Mesenchymal stem cell (in vitro differentiated cells and primary cell): ENCODE results near the gene ST3GAL4. TPM values are rescaled to one million over a fixed set of nuclear protein-coding genes. Genes with fewer than 3 reads are reported as not detected.

Experiments
- DNase-seq: peaks from one replicate; pipeline ENCODE4 v3.0.0-alpha.2; 2013
- H2AFZ ChIP-seq: one replicate; pipeline ENCODE4 v1.6.1; 2013; ENCODE audit warnings: low read depth, mild to moderate bottlenecking, control low read depth, inconsistent platforms, low read length, moderate library complexity
- H2AK5ac ChIP-seq: 2 replicates; pipeline ENCODE4 v1.6.1; 2013; ENCODE audit warnings: low read length, moderate library complexity, mild to moderate bottlenecking, inconsistent platforms; ENCODE audit not compliant: severe bottlenecking
- H2BK120ac ChIP-seq: one replicate; pipeline ENCODE4 v1.6.1; 2013; ENCODE audit warnings: low read depth, mild to moderate bottlenecking, inconsistent platforms, low read length, moderate library complexity
- H2BK12ac ChIP-seq, 2 experiments: one replicate each; pipeline ENCODE4 v1.6.1; 2013; ENCODE audit warnings: inconsistent platforms in 2 of 2, low read length in 2 of 2, mild to moderate bottlenecking in 2 of 2, moderate library complexity in 2 of 2, control low read depth in 1 of 2
- H2BK15ac ChIP-seq: one replicate; pipeline ENCODE4 v1.6.1; 2013; ENCODE audit warnings: mild to moderate bottlenecking, low read depth, inconsistent platforms; ENCODE audit not compliant: poor library complexity, severe bottlenecking
- H2BK5ac ChIP-seq: 2 replicates; pipeline ENCODE4 v1.6.1; 2013; ENCODE audit warnings: low read depth, mild to moderate bottlenecking, low read length, control low read depth, inconsistent platforms; ENCODE audit not compliant: poor library complexity, severe bottlenecking
- H3K14ac ChIP-seq, 2 experiments: one replicate each; pipeline ENCODE4 v1.6.1; 2013; ENCODE audit warnings: inconsistent platforms in 2 of 2, low read length in 2 of 2, control low read depth in 1 of 2, mild to moderate bottlenecking in 1 of 2, moderate library complexity in 1 of 2
- H3K18ac ChIP-seq, 2 experiments: one replicate each; pipeline ENCODE4 v1.6.1; 2013; ENCODE audit warnings: inconsistent platforms in 2 of 2, low read length in 2 of 2, control low read depth in 1 of 2, low read depth in 1 of 2, mild to moderate bottlenecking in 1 of 2
- H3K23ac ChIP-seq, 2 experiments: one replicate each; pipeline ENCODE4 v1.6.1; 2013; ENCODE audit warnings: inconsistent platforms in 2 of 2, low read length in 2 of 2, mild to moderate bottlenecking in 2 of 2, moderate library complexity in 2 of 2, control low read depth in 1 of 2
- H3K27ac ChIP-seq: 2 replicates; pipeline ENCODE4 v1.5.1; 2013; ENCODE audit warnings: mild to moderate bottlenecking, moderate library complexity, low read length, control low read depth, inconsistent platforms; ENCODE audit not compliant: poor library complexity, severe bottlenecking
- H3K27me3 ChIP-seq, 2 experiments: 2 replicates each; pipeline versions ENCODE4 v1.6.1 to v1.7.0; 2013; ENCODE audit warnings: low read length in 2 of 2, mild to moderate bottlenecking in 2 of 2, moderate library complexity in 2 of 2, control low read depth in 1 of 2, inconsistent platforms in 1 of 2; ENCODE audit not compliant: control insufficient read depth in 1 of 2, insufficient read depth in 1 of 2
- H3K36me3 ChIP-seq, 2 experiments: 2 replicates each; pipeline versions ENCODE4 v1.6.1 to v1.7.0; 2013; ENCODE audit warnings: low read length in 2 of 2, control low read depth in 1 of 2, inconsistent platforms in 1 of 2, low read depth in 1 of 2, mild to moderate bottlenecking in 1 of 2; ENCODE audit not compliant: insufficient read depth in 2 of 2, control insufficient read depth in 1 of 2
- H3K4ac ChIP-seq, 2 experiments: one replicate each; pipeline ENCODE4 v1.6.1; 2013; ENCODE audit warnings: inconsistent platforms in 2 of 2, low read length in 2 of 2, mild to moderate bottlenecking in 2 of 2, moderate library complexity in 2 of 2, control low read depth in 1 of 2, low read depth in 1 of 2
- H3K4me1 ChIP-seq: 2 replicates; pipeline ENCODE4 v1.6.1; 2013; ENCODE audit warnings: low read depth, low read length, control low read depth; ENCODE audit not compliant: control insufficient read depth, insufficient read depth
- H3K4me2 ChIP-seq: 2 replicates; pipeline ENCODE4 v1.6.1; 2013; ENCODE audit warnings: low read length, mild to moderate bottlenecking, inconsistent platforms; ENCODE audit not compliant: poor library complexity, severe bottlenecking
- H3K4me3 ChIP-seq, 2 experiments: 2 replicates each; pipeline versions ENCODE4 v1.5.1 to v1.7.0; 2013; ENCODE audit warnings: low read length in 2 of 2, mild to moderate bottlenecking in 2 of 2, control low read depth in 1 of 2, low read depth in 1 of 2; ENCODE audit not compliant: insufficient read depth in 1 of 2
- H3K79me1 ChIP-seq: replicated peaks from 2 replicates; pipeline ENCODE4 v1.6.1; 2013; ENCODE audit warnings: mild to moderate bottlenecking, control low read depth, low read length, inconsistent platforms; ENCODE audit not compliant: poor library complexity, severe bottlenecking
- H3K9ac ChIP-seq: 2 replicates; pipeline ENCODE4 v1.7.0; 2013; ENCODE audit warnings: mild to moderate bottlenecking, low read length, moderate library complexity
- H3K9me3 ChIP-seq: 2 replicates; pipeline ENCODE4 v1.7.0; 2013; ENCODE audit warnings: mild to moderate bottlenecking, low read length; ENCODE audit not compliant: control insufficient read depth
- H4K8ac ChIP-seq: one replicate; pipeline ENCODE4 v1.6.1; 2013; ENCODE audit warnings: inconsistent platforms, mild to moderate bottlenecking, low read length, moderate library complexity
- H4K91ac ChIP-seq: one replicate; pipeline ENCODE4 v1.6.1; 2013; ENCODE audit warnings: mild to moderate bottlenecking, low read length, inconsistent platforms
- WGBS: methylation state at CpG from one replicate; pipeline ENCODE4 v1.1.7; 2013; ENCODE audit warnings: mixed read lengths; 5-methylcytosine and 5-hydroxymethylcytosine counted together
- polyA plus RNA-seq, 2 experiments: library from polyadenylated mRNA; stranded (reverse); fragments of 200-250 nt; gene quantifications; one replicate each; pipeline ENCODE4 v1.2.3, GENCODE V29; 2013

Gene ST3GAL4
- polyA plus RNA-seq (2013, experiment 1 of 2), result 11.1 TPM
- 11.5 TPM for polyA plus RNA-seq (2013, experiment 2 of 2)

DNA sequence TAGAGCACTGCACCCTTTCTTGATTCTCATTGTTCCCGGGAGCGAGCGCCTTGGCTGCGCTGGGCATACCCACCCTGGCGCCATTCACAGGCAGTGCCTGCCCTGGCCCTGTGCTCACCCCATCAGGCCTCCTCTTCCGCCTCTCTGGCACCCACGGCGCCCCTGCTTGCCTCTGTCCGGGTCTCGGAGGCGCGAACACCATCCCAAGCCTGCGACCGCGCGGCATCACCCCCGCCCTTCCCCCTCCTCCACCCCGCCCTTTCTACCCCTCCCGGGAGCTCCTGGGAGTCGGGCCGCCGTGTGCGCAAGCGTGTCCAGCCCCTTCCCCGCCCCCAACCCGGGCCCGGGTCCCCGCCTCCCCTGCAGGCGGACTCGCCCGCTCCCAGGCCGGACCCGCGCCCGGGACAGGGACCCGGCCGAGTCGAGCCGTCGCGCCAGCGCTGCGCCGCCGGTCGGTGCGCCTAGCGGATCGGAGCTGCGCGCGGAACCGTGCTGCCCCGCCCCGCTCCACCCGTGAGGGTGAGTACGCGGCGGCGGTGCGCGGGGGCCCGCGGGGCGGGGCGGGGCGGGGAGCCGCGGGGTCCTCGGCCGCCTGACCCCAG, at the start of gene ST3GAL4:
Gene ST3GAL4 (plus strand): TSS at position 363 of the 602 bp plus-strand sequence. CDS start 50,470 bp downstream, outside the sequence.
- DNase-seq, result peak; percentile 68
- Histone ChIP-seq H2AK5ac (peak within 1 kb of the TSS; percentile 72), H2BK120ac (peak within 1 kb of the TSS; percentile 94), H3K4ac (peak within 1 kb of the TSS; percentile 91 to 94), H3K23ac (peak within 1 kb of the TSS in 1 of 2 experiments; percentile 79), H2BK12ac (peak within 1 kb of the TSS; percentile 51 to 91), H3K9ac (peak within 1 kb of the TSS; percentile 89), H2BK5ac (no peak within 1 kb of the TSS), H3K27ac (peak within 1 kb of the TSS; percentile 13), H3K4me3 (peak within 1 kb of the TSS; percentile 87 to 91), H2AFZ (peak within 1 kb of the TSS; percentile 81), H2BK15ac (peak within 1 kb of the TSS; percentile 77), H3K27me3 (no peaks in the 10 kb centered on the region), H3K4me1 (peaks cover 17% of the 10 kb centered on the region), H4K8ac (peak within 1 kb of the TSS; percentile 98), H4K91ac (peak within 1 kb of the TSS; percentile 93), H3K4me2 (peak within 1 kb of the TSS; percentile 64), H3K9me3 (no peaks in the 10 kb centered on the region), H3K79me1 (peaks cover 50% of the 10 kb centered on the region), H3K36me3 (peaks cover 2 to 4% of the 10 kb centered on the region in 2 experiments), H3K14ac (peak within 1 kb of the TSS in 1 of 2 experiments; percentile 95), H3K18ac (peak within 1 kb of the TSS; percentile 96)
- under 1% methylated on average over 45 of the region's 71 CpGs for WGBS

DNA sequence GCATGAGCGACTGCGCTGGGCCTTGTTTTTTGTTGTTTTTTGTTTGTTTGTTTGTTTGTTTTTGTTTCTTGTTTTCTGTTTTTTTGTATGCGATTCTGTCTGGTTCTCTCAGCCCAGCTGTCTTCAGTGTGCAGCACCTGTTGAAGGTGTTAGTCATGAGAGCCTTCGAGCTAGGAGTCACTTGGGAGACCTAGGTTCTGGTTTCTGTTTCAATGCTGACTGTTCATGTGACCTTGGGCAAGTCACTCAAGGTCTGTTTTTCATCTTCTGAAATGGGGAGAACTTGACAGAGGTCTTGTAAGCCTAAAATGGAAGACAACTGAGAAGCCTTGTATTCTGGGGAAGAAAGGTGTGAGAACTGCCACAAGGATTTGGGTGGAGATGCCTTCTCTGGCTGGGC, 49.8 kb upstream of the ST3GAL4 start:
- no peak overlapping the region for H3K4me3 ChIP-seq
- H4K8ac ChIP-seq, result no peak overlapping the region
- no peaks in the 10 kb centered on the region for H3K9me3 ChIP-seq
- H2BK120ac ChIP-seq, result no peak overlapping the region
- H3K27ac ChIP-seq, result no peak overlapping the region
- DNase-seq, result no peak
- H3K4me1 ChIP-seq, result peaks cover 6% of the 10 kb centered on the region
- H2BK15ac ChIP-seq, result no peak overlapping the region
- no peaks in the 10 kb centered on the region for H3K27me3 ChIP-seq
- peaks cover 17% of the 10 kb centered on the region for H3K79me1 ChIP-seq
- no peak overlapping the region for H2AK5ac ChIP-seq
- H4K91ac ChIP-seq, result no peak overlapping the region
- H3K4me2 ChIP-seq, result no peak overlapping the region
- WGBS, result 96% methylated on average over 4 of the region's 4 CpGs
- no peak overlapping the region for H2BK5ac ChIP-seq
- peaks cover 3 to 13% of the 10 kb centered on the region in 2 experiments for H3K36me3 ChIP-seq
- no peak overlapping the region for H3K4ac ChIP-seq
- no peak overlapping the region for H3K14ac ChIP-seq
- H2AFZ ChIP-seq, result no peak overlapping the region
- no peak overlapping the region for H3K9ac ChIP-seq
- no peak overlapping the region for H3K23ac ChIP-seq
- no peak overlapping the region for H3K18ac ChIP-seq
- no peak overlapping the region for H2BK12ac ChIP-seq

- H3K4me1 ChIP-seq, result peaks cover 8% of the 10 kb centered on the region
- no peaks in the 10 kb centered on the region for H3K27me3 ChIP-seq
- H3K27ac ChIP-seq, result no peak overlapping the region
- no peak overlapping the region for H3K4me2 ChIP-seq
- no peak overlapping the region for H4K91ac ChIP-seq
- peak; percentile 49 for DNase-seq
- H3K4ac ChIP-seq, result no peak overlapping the region
- no peaks in the 10 kb centered on the region for H3K9me3 ChIP-seq
- no peak overlapping the region for H4K8ac ChIP-seq
- WGBS, result 36% methylated on average over 4 of the region's 5 CpGs
- H3K9ac ChIP-seq, result no peak overlapping the region
- H2AK5ac ChIP-seq, result no peak overlapping the region
- H2BK12ac ChIP-seq, result no peak overlapping the region
- H2BK120ac ChIP-seq, result no peak overlapping the region
- no peak overlapping the region for H3K18ac ChIP-seq
- no peak overlapping the region for H2BK15ac ChIP-seq
- H2AFZ ChIP-seq, result no peak overlapping the region
- peaks cover 6 to 13% of the 10 kb centered on the region in 2 experiments for H3K36me3 ChIP-seq
- H3K4me3 ChIP-seq, result no peak overlapping the region
- no peak overlapping the region for H3K23ac ChIP-seq
- no peak overlapping the region for H2BK5ac ChIP-seq
- no peak overlapping the region for H3K14ac ChIP-seq
- H3K79me1 ChIP-seq, result peaks cover 20% of the 10 kb centered on the region
These were observed 47.8 kb upstream of the ST3GAL4 start for GRCh38 chr11:126307706-126308105.

GRCh38 chr11:126308271-126308671, 47.2 kb upstream of the ST3GAL4 start:
- Histone ChIP-seq H3K4me2 (no peak overlapping the region), H3K4me3 (no peak overlapping the region), H3K27ac (no peak overlapping the region), H3K27me3 (no peaks in the 10 kb centered on the region), H2AFZ (no peak overlapping the region), H4K8ac (no peak overlapping the region), H2BK120ac (no peak overlapping the region), H3K9ac (no peak overlapping the region), H3K4me1 (peaks cover 7% of the 10 kb centered on the region), H2BK12ac (no peak overlapping the region), H2BK15ac (no peak overlapping the region), H3K4ac (no peak overlapping the region), H3K18ac (no peak overlapping the region), H3K23ac (no peak overlapping the region), H3K36me3 (peaks cover 6 to 13% of the 10 kb centered on the region in 2 experiments), H2AK5ac (no peak overlapping the region), H2BK5ac (no peak overlapping the region), H3K9me3 (no peaks in the 10 kb centered on the region), H3K79me1 (peaks cover 20% of the 10 kb centered on the region), H4K91ac (no peak overlapping the region), H3K14ac (no peak overlapping the region)
- WGBS, result 81% methylated on average over 3 of the region's 4 CpGs
- DNase-seq, result no peak
